T47D (cell line): Measurements from ENCODE around the gene PRICKLE2.
A peak's percentile ranks its signal among the peaks of the same experiment; 100 is the strongest.

Experiments used
- DNase-seq, 2 experiments: peaks; one replicate each; pipeline versions ENCODE4 v3.0.0 to v3.0.0-alpha.2; 2011 to 2012; ENCODE audit warnings: low read depth in 1 of 2, low spot score in 1 of 2
- JUND ChIP-seq: IDR thresholded peaks from 2 replicates; pipeline ENCODE4 v1.6.1; 2012; ENCODE audit warnings: low read depth
- in situ Hi-C: cut with HindIII; loops from 2 replicates; pipeline ENCODE4 v1.10.0; 2016; ENCODE audit warnings: low sequenced_read_pairs, low pct_unique_long_range_greater_than_20kb

PRICKLE2 gene

GRCh38 chr3:64240396-64240795 lies 15.1 kb upstream of the PRICKLE2 start:
- in situ Hi-C loops, result no loop called here
- no peak for TF ChIP-seq JUND
- no peak for DNase-seq

- in situ Hi-C loops, result no loop called here
- no peak for TF ChIP-seq JUND
- no peak for DNase-seq
Measured at GRCh38 chr3:64239841-64240240, 14.6 kb upstream of the PRICKLE2 start.

- in situ Hi-C loops, result no loop called here
- no peak for TF ChIP-seq JUND
- DNase-seq, result no peak
Measured at GRCh38 chr3:64238971-64239667, 13.9 kb upstream of the PRICKLE2 start.

GRCh38 chr3:64237083-64237482 lies 11.8 kb upstream of the PRICKLE2 start:
- in situ Hi-C loops, result no loop called here
- no peak for DNase-seq
- TF ChIP-seq JUND, result no peak

GRCh38 chr3:64235605-64236004 lies 10.3 kb upstream of the PRICKLE2 start:
- no peak for TF ChIP-seq JUND
- no peak for DNase-seq
- in situ Hi-C loops, result no loop called here

GRCh38 chr3:64234571-64234970 lies 9.3 kb upstream of the PRICKLE2 start:
- DNase-seq, result no peak
- no peak for TF ChIP-seq JUND
- in situ Hi-C loops, result no loop called here

GRCh38 chr3:64232821-64233220 lies 7.6 kb upstream of the PRICKLE2 start:
- in situ Hi-C loops, result no loop called here
- DNase-seq, result no peak
- TF ChIP-seq JUND, result no peak

- DNase-seq, result no peak
- no peak for TF ChIP-seq JUND
- in situ Hi-C loops, result no loop called here
Measured at GRCh38 chr3:64229903-64230302, 4.6 kb upstream of the PRICKLE2 start.

- DNase-seq, result no peak
- no peak for TF ChIP-seq JUND
- in situ Hi-C loops, result no loop called here
Measured at GRCh38 chr3:64228110-64228509, 2.8 kb upstream of the PRICKLE2 start.

GRCh38 chr3:64226730-64227129 lies 1.5 kb upstream of the PRICKLE2 start:
- in situ Hi-C loops, result no loop called here
- no peak for DNase-seq
- no peak for TF ChIP-seq JUND

GRCh38 chr3:64225695-64226499 lies 631 bp upstream of the PRICKLE2 start:
- no peak for DNase-seq
- in situ Hi-C loops, result no loop called here
- no peak for TF ChIP-seq JUND

- in situ Hi-C loops, result no loop called here
- TF ChIP-seq JUND, result no peak
- DNase-seq, result peak in 1 of 2 experiments; percentile 39
Measured at GRCh38 chr3:64223791-64224745, 1.2 kb downstream of the PRICKLE2 start.
